ENCODE data around the gene MAGI1.

DNA sequence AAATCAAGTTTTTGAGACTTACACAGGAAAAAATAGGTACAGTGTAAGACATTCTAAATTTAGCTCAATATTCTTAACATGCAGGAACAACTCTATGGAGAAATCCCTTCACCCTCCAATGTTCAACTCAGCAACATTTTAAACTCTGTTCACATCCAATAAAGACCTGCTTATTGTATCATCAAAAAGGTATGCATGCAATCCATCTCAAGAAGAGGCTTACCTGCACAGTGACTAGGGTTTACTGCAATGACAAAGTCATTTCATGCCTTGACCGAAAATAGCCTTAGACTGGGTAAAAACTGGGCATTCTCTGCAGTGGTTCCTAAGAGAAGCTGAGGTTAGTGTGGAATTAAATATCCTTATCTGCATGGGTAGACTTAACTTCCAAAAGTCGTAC is 80.5 kb downstream of the MAGI1 start:
- no peak for TF ChIP-seq CTCF (IDR thresholded peaks at IDR 0.05; ENCODE audit: insufficient read depth, low read length, poor library complexity, severe bottlenecking)
- TF ChIP-seq EZH2phosphoT487 (conservative IDR thresholded peaks at IDR 0.05; ENCODE audit: low read length) = no peak
